NCI-H187 treated with DMSO at 0.1 percent for 48 hours (cell line): Measurements from ENCODE around the gene ULK1.
"Not testable (repeated sequence)": the region's sequence is repeated elsewhere in the genome, so short reads cannot be mapped to it uniquely, and the experiment has no call there.

Experiments
- DNase-seq: peaks from one replicate; lab custom pipeline; 2025; lab: John Stamatoyannopoulos, UW

Gene ULK1

GRCh38 chr12:131862084-131862441 is 32.4 kb upstream of the ULK1 start:
- no peak for DNase-seq

- DNase-seq: no peak
Measured at GRCh38 chr12:131862600-131862993, 31.8 kb upstream of the ULK1 start.

- DNase-seq: no peak
Measured at GRCh38 chr12:131862994-131863710, 31.3 kb upstream of the ULK1 start.

GRCh38 chr12:131863711-131864396 is 30.6 kb upstream of the ULK1 start:
- no peak for DNase-seq

- no peak for DNase-seq
Measured at GRCh38 chr12:131864469-131864868, 30.0 kb upstream of the ULK1 start.

GRCh38 chr12:131865180-131865875 is 29.1 kb upstream of the ULK1 start:
- no peak for DNase-seq

- no peak for DNase-seq
Measured at GRCh38 chr12:131867471-131867870, 27.0 kb upstream of the ULK1 start.

- no peak for DNase-seq
Measured at GRCh38 chr12:131867891-131868675, 26.3 kb upstream of the ULK1 start.

GRCh38 chr12:131869871-131870418 is 24.5 kb upstream of the ULK1 start:
- no peak for DNase-seq

- no peak for DNase-seq
Measured at GRCh38 chr12:131871677-131872076, 22.7 kb upstream of the ULK1 start.

- DNase-seq: no peak
Measured at GRCh38 chr12:131872154-131873051, 22.0 kb upstream of the ULK1 start.

GRCh38 chr12:131873293-131873692 is 21.1 kb upstream of the ULK1 start:
- DNase-seq: no peak

- DNase-seq: not testable (repeated sequence)
Measured at GRCh38 chr12:131874972-131875371, 19.4 kb upstream of the ULK1 start.

- DNase-seq: not testable (repeated sequence)
Measured at GRCh38 chr12:131877216-131877615, 17.2 kb upstream of the ULK1 start.

- not testable (repeated sequence) for DNase-seq
Measured at GRCh38 chr12:131878436-131878835, 16.0 kb upstream of the ULK1 start.

GRCh38 chr12:131882804-131883520 is 11.5 kb upstream of the ULK1 start:
- no peak for DNase-seq

GRCh38 chr12:131883521-131883900 is 10.9 kb upstream of the ULK1 start:
- DNase-seq: no peak

- DNase-seq: not testable (repeated sequence)
Measured at GRCh38 chr12:131885076-131885475, 9.3 kb upstream of the ULK1 start.

- no peak for DNase-seq
Measured at GRCh38 chr12:131885543-131886057, 8.8 kb upstream of the ULK1 start.

- DNase-seq: not testable (repeated sequence)
Measured at GRCh38 chr12:131891722-131892121, 2.7 kb upstream of the ULK1 start.
